ENCODE measurements around the gene GNPNAT1.

GNPNAT1 gene

DNA sequence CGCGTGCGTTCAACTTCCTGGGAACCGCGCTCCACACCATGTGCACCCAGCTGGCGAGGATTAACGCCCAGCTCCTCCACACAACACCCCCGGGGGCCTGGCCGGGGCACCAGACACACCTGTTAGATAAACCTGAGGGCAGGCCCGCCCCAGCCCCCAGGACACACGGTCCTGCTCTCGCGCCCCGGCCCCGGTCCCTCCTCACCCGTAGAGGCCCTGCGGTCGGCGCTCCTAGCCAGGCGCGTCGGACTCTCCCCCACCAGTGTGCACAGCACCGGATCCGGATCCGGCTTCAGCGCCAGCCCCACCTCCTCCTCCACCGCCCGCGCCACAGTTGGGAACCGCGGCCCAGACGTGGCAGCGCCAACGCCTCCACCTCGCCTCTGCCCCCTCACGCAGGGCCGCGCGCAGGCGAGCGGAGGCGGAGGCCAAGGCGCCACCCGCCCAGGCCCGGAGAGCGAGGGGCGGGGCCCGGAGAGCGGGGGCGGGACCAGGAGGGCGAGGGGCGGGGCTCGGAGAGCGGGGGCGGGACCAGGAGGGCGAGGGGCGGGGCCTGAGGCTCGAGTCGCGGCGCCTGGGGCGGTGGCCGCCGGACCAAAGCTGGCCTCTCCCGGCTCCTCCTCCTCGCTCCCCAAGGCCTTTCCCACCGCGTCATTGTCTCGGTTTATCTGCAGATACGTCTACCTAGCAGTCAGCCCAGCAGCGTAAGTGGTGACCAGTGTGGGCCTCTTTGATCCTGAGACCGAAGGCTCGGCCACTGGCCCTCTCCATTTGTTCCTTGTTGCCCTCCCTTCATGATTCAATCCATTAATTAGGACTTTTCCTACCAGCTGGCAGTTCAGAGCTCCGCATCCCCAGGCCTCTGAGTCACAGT is at the start of gene GNPNAT1:
TSS of gene GNPNAT1 (minus strand) at position 385 of the 874 bp plus-strand sequence. CDS start 6,957 bp downstream, outside the sequence.
- in situ Hi-C loops (cut with MboI; ENCODE audit: low sequenced_read_pairs) = no loop called here

DNA sequence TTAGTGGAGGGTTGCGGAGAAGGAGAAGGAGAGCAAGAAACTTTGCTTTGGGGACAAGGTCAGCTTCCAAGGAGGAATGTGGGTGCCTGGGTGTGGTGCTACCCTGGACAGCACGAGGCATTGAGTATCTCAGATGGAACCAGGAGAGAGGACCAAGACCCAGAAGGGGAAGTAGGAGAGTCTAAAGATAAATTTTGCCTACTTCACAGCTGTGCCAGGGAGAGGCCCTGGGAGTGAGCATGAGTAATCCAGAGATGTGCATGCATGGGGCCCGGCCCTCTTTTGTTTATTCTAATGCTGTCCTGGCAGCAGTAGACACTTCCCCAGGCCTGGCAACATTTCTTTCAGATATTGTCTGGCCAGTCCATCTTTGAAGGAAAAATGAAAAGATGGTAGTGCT is 49.5 kb upstream of the GNPNAT1 start:
- in situ Hi-C loops (cut with MboI; ENCODE audit: low sequenced_read_pairs) = no loop called here

DNA sequence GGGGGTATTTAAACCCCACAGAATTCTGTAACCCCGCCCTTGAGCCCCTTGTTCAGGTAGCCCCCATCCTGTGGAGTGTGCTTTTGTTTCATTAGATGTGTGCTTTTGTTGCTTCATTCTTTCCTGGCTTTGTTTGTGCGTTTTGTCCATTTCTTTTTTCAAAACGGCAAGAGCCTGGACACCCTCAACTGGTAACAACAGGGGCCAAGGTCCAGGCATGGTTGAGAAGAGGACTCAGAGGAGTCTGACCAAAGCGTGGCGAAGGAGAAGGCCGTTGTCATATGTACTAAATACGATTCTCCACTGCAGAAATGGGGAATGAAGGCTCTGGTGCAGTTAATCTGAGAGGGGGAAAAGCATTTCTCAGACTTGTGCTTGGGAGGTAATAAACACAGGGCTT is 46.0 kb upstream of the GNPNAT1 start:
- in situ Hi-C loops (cut with MboI; ENCODE audit: low sequenced_read_pairs) = no loop called here

DNA sequence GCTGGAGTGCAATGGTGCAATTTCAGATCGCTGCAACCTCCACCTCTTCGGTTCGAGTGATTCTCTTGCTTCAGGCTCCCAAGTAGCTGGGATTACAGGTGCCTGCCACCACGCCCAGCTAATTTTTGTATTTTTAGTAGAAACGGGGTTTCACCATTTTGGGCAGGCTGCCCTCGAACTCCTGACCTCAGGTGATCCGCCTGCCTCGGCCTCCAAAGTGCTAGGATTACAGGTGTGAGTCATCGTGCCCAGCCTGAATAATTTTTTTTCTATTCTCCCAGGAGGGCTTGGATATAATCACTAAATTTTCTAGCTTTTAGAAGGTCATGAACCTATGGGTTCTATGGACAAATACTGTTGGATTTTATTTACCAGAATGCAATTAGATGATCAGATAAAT is 44.7 kb upstream of the GNPNAT1 start:
- in situ Hi-C loops (cut with MboI; ENCODE audit: low sequenced_read_pairs) = no loop called here

DNA sequence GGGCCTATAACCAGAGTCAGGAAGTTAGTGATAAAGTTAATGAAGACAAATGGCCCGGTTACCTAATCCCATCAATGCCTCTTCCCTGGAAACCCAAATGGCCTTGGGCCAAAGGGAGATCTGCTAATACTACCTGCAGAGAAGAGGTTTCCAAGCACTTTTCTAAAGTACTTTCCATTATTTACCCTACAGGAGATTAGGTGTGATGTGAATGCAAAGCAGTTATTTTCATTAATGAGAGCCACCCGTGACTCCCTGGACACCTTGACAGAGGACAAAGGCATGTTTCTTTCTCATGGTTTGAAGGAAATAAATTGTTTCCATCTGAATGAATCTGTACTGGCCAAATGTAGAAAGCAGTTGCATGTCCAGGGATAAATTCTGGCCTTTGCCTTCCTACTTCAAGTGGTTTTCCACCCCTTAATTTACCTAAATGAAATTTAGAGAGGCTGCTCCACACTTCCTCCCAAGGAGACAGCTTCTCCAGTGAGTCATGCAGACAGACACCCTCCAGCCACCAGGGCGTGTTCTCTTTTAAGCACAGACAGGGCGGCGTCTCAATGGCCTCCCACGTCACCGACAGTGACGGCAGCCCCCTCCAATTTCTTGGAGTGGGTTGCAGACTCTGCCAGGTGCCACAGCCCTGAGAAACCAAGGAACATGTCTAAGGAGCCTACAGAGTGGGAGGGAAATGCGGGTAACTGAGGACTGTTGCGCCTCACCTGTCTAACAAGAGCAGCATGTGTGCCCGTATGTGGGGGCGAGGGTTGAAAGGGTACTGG is 43.9 kb upstream of the GNPNAT1 start:
- in situ Hi-C loops (cut with MboI; ENCODE audit: low sequenced_read_pairs) = no loop called here

DNA sequence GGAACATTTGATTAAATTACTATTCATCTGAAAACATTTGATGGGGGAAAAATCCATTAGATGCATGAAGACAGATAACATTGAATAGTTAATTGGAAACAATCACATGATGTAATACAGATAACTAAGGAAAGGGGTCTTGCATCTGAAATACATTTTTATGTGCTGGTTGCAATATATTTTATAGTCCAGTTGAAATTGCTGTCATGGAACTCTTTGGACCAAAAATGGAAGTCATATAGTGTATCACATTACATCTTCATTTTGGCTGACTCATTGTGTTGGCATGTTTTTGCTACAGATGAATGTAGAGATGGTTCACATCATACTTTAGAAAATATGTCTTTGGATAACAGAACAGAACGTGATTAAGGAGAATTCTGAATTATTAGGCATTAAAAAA is 43.0 kb upstream of the GNPNAT1 start:
- in situ Hi-C loops (cut with MboI; ENCODE audit: low sequenced_read_pairs) = no loop called here

DNA sequence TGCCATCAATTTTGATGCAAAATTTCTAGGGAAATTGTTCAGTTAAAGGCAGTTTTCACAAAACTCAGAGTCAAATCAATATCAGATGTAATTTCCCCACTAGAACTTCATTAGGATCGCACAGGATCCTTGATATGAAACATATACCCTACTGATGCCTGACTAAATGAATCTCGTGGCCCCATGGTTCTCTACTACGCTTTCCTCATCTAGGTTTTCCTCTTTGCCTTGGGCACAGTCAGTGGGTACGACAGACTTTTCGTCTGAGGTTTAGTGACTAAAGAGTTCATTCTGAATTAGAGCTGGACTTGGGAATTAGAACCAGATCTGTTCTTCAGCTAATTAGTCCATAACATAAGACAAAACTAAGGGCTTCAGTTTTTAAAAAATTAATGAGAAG is 42.5 kb upstream of the GNPNAT1 start:
- in situ Hi-C loops (cut with MboI; ENCODE audit: low sequenced_read_pairs) = no loop called here

DNA sequence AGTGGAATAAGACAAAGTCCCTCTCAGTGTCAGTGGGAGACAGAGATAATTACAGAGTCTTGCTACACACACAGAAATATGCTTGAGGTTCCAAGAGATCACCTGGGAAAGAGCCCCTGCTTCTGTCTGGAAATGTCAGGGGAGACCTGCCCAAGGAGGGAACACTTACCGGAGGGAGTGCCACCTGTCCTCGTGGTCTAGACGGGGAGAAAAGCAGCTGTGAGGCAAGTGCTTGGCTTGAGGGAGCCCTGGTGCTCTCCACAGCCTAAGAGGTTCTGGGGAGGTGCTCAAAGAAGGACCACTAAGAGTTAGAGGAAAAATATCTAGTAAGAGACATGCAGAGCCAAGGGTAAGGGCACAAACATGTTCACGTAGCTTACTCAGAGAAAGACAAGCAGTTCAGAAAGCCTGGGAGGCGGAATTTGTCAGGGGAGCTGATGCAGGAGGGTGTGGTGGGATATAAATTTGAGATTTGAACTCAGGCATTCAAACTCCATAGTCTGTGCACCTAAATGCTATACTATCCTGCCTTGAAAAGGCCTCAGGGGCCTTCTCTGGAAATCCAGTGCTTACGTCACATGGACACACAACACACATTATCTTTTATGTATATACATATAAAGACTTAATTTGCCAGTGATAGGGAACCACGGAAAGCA is 38.2 kb upstream of the GNPNAT1 start:
- in situ Hi-C loops (cut with MboI; ENCODE audit: low sequenced_read_pairs) = no loop called here

DNA sequence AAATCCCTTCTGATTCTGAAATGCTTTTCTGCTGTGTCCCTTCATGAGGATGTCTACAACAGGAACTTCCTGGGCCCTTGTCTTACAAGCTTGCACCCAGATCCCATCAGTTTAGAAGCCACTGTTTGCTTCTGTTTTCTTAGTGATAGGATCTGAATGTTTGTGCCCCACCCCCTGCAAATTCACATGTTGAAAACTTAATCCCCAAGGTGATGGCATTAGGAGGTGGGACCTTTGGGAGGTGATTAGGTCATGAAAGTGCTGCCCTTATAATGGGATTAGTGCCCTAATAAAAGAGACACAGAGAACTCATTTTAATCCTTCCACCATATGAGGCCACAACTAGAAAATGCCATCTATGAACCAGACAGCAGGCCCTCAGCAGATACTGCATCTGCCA is 36.0 kb upstream of the GNPNAT1 start:
- in situ Hi-C loops (cut with MboI; ENCODE audit: low sequenced_read_pairs) = no loop called here

DNA sequence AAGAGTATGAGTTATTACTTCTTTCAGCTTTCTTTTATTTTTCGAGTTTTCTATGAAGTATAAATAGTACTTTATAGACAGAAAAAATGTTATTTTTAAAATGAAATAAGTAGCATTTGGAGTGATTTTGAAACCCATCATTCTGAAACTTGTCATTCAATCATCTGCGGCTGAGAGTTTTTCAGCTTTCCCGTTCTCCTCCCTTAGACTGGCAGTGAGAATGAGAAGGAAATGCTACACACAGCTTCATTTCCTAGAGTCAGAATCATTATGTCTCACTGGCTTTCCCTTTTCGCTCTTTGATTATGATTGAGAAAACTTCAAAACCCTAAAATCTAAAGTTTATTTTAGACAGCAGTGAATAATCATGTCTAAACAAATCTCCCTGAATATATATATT is 33.7 kb upstream of the GNPNAT1 start:
- in situ Hi-C loops (cut with MboI; ENCODE audit: low sequenced_read_pairs) = no loop called here

DNA sequence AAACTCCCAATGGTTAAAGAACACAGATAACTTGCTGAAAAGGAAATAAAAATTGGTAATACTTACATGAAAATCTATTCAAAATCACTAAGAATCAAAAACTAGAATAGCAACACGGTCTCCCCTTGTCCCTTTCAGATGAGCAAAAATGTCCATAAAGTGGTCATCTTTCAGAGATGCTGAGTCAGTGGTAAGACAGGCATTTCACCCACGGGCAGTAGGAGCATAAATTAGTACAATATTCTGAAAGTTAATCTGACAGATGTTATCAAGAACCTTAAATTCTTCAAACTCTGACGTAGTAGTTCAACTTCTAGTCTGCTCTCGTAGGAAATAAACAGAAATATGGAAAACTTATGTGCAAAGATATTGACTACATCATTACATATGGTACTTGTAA is 33.1 kb upstream of the GNPNAT1 start:
- in situ Hi-C loops (cut with MboI; ENCODE audit: low sequenced_read_pairs) = loop anchor here (25.0 kb wide), 1 partner anchor 488 kb away; no protein-coding TSS in a partner anchor

DNA sequence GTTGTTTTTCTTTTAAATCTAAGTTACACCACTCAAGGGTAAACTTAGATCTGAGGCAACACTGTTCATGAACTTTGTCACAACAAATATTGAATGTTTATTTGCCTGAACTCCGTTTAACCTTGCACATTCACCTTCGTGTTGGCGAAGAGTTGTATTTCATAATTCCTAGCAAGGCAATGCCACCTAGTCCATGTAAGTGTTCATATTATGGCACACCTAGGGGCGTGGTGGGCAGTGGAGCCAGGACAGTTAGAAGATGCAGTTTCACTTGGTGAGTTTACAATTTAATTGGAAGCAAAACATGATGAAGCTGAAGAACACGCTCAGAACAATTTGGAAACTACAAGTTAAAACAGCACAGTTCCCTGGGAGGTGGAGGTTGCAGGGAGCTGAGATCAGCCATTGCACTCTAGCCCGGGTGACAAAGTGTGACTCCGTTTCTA is 30.4 kb upstream of the GNPNAT1 start:
- in situ Hi-C loops (cut with MboI; ENCODE audit: low sequenced_read_pairs) = loop anchor here (25.0 kb wide), 1 partner anchor 490 kb away; no protein-coding TSS in a partner anchor

DNA sequence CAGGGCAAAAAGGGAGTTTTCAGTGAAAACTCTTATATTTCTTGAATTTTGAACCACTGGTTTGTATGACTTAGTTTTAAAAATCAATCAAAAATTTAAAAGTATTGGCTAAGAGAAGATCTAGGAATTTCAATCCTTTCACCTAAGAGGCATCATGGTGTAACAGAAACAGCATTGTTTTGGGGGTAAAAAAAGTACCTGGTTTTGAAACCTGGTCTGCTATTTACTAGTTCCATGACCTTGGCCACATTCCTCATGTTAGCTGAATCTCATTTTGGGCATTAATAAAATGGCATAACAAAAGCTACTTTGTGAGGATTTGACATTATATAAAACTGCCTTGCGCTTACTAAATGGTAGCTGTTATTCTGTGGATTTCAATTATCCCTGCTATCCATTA is 16.7 kb upstream of the GNPNAT1 start:
- in situ Hi-C loops (cut with MboI; ENCODE audit: low sequenced_read_pairs) = loop anchor here (25.0 kb wide), 1 partner anchor 504 kb away; no protein-coding TSS in a partner anchor

DNA sequence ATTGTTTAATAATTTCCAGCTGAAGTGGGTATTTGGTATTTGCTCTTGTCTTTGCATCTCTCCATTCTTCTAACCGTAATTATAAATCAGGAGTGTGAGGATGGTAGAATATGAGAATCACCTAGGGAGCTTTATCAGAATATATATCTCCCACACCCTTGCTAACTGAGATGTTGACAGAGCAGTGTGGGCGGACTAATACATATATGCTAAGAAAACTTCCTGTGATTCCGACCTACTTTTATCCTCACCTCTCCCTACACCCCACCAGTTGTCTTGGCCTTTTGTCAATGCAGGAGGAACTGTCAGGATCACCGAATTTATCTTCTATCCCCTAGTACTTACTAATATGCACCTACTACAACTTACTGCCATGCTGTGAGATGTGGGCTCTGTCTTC is 14.7 kb upstream of the GNPNAT1 start:
- in situ Hi-C loops (cut with MboI; ENCODE audit: low sequenced_read_pairs) = loop anchor here (25.0 kb wide), 1 partner anchor 506 kb away; no protein-coding TSS in a partner anchor

DNA sequence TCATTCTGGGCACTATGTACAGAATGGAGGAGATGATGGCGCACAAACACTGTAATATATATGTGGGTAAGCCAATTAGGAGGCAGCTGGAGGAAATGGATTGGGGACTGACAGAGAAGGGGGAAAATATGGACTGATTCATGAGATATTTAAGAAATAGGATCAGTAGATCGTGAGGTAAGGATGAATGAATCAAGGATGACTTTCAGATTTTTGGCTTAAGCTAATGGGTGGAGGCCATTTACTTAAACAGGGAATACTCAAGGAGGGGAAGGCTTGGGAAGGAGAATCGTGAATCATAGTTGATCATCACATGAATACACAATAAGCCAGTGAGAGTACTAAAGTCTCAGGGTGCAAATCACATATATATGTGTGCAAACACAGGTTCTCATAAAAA is 11.2 kb upstream of the GNPNAT1 start:
- in situ Hi-C loops (cut with MboI; ENCODE audit: low sequenced_read_pairs) = loop anchor here (25.0 kb wide), 1 partner anchor 510 kb away; no protein-coding TSS in a partner anchor

DNA sequence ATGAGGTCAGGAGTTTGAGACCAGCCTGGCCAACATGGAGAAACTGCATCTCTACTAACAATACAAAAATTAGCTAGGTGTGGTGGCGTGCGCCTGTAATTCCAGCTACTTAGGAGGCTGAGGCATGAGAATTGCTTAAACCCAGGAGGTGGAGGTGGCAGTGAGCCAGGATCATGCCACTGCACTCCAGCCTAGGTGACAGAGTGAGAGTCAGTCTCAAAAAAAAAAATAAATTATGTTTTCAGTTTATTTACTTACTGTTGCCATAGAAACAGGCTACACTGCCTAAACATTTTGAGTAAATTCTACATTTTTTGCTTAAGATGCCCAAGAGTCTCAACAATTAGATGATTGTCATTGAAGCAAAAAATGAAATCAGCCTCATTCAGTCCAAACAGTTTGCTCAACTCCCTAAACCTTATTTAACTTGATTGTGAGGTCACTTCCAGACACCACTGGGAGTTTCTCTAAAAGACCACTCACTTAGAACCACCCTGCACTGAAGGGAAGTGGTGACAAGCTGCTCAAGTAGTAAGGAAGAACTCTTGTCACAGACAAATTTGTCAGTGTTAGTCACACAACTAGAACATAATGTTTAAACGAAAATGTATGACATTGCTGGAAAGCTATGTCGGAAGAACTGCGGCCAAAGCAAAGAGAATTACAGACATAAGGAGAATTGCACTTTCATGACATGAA is 9.8 kb upstream of the GNPNAT1 start:
- in situ Hi-C loops (cut with MboI; ENCODE audit: low sequenced_read_pairs) = loop anchor here (25.0 kb wide), 1 partner anchor 511 kb away; no protein-coding TSS in a partner anchor

DNA sequence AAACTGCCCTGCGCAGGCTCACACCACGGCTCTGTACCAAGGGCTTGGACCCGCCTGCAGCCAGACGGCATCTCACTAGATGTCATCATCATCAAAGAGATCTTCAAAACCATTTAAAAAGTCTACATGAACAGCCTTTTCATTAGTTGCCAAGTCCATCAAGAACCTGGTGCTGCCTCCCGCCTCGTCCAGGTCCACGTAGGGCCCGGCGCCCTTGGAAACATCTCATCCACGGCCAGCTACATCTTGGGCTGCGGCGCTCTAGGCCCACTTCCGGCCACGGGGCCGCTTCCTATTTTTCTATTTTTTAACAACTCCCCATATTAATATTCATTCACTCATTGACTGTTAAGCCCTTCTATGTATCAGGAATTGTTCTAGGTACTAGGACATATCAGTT is 7.4 kb upstream of the GNPNAT1 start:
- in situ Hi-C loops (cut with MboI; ENCODE audit: low sequenced_read_pairs) = no loop called here

DNA sequence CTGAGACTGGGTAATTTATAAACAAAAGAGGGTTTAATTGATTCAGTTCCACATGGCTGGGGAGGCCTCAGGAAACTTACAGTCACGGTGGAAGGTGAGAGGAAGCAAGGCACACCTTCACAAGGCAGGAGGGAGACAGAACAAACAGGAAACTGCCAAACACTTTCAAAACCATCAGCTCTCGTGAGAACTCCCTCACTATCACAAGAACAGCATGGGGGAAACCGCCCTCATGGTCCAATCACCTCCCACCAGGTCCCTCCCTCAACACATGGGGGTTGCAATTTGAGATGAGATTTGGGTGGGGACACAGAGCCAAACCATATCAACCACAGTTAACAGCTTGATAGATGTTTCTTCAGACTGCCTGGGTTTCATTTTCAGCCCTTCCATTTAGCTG is 6.2 kb upstream of the GNPNAT1 start:
- in situ Hi-C loops (cut with MboI; ENCODE audit: low sequenced_read_pairs) = no loop called here

DNA sequence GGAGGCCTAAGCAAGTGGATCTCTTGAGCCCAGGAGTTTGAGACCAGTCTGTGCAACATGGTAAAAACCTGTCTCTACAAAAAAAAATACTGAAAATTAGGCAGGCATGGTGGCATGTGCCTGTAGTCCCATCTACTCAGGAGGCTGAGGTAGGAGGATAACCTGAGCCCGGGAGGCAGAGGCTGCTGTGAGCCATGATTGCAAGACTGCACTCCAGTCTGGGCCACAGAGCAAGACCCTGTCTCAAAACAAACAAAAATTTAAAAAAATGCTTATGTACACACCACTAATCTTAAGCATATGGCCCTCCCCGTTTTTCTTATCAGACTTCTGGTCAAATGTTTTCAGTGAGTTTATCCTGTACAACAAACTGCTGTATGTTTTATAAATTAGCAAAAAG is 1.7 kb upstream of the GNPNAT1 start:
- in situ Hi-C loops (cut with MboI; ENCODE audit: low sequenced_read_pairs) = no loop called here

DNA sequence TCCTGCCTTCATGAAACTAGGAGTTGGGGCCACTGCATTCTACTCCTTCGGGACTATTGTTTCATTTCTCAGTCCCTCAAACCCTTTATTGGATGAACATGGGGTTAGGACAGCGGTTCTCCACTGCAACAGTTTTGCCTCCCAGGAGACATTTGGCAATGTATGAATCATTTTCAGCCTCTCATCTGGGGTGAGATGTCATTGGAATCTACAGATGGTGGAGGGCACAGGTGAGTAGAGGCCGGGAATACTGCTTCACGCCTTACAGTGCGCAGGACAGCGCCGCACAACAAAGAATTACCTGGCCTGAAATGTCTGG is 649 bp upstream of the GNPNAT1 start:
- in situ Hi-C loops (cut with MboI; ENCODE audit: low sequenced_read_pairs) = no loop called here

DNA sequence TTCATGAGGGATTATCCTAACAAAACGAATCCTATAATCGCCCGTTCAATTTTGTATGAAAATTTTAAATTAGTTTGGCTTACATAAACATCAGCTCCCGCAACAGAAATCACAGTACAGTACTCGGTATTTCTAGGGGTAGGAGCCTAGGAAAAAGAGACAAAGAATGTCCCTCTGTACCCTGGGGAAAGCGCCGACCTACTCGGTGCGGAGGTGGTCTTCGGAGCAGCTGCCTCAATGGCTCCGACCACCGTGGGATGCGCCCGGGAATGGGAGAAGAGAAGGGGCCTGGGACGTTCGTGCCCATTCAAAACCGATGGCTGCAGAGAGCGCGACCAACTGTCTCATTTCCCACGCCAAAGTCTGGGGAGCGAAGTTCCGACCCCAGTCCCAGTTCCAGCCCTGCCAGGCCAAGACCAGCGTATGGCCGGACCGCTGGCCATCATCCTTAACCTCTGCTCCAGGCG is 618 bp downstream of the GNPNAT1 start:
- in situ Hi-C loops (cut with MboI; ENCODE audit: low sequenced_read_pairs) = no loop called here

Data from HL-60/S4 treated with retinoic acid at 250 ng/mL for 4 days and 3 days (cell line).